GM19099 (cell line): ENCODE results near the gene YAE1.

Source experiments
- POLR2A ChIP-seq: IDR thresholded peaks from 3 replicates; pipeline ENCODE4 v1.6.1; 2011; ENCODE audit warnings: low read depth; ENCODE audit not compliant: insufficient read length; ENCODE audit errors: extremely low read depth

The YAE1 gene, protein sequence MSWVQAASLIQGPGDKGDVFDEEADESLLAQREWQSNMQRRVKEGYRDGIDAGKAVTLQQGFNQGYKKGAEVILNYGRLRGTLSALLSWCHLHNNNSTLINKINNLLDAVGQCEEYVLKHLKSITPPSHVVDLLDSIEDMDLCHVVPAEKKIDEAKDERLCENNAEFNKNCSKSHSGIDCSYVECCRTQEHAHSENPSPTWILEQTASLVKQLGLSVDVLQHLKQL

DNA sequence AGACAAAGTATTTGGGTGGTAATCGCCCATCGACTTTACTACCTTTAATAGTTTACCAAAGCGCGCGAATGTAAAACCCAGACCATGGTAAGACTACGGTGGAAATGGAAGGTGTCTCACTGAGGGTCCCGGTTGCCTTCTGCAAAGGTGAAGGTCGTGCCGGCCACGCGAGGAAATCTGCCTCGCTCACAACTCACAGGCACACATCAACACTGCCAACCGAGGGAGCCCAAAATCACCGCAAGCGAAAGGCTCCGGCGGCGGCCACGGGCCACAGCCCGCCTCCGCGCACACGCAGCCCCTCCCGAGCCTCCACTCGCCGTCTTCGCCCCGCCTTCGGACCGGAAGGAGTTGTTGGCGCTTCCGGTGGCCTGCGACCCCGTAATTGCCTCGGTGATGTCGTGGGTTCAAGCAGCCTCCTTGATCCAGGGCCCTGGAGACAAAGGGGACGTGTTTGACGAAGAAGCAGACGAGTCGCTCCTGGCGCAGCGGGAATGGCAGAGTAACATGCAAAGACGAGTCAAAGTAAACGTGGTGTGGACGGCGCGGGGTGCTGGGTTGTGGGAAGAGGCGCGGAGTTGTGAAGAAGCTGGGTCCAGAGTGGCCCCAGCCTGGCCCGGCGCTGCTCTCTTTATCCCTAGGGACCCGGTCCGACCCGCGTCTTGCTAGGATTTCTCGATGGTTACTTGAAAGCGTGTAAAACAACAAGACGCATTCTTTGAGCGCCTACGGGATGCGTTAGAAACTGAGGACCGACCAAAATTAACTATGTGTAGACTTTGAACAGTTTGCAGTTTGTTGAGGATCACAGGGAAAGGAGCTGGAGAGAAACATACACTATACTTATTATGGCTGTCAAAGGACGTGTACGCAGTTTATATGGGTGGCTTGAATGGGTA lies at the start of gene YAE1:
Gene YAE1, plus strand, starts transcription at position 382 of the 899 bp plus-strand sequence. Its CDS starts 15 bp downstream, at position 397.
- peak; percentile 96 for TF ChIP-seq POLR2A

- TF ChIP-seq POLR2A = no peak
Observed at GRCh38 chr7:39516498-39516897, 49.7 kb upstream of the YAE1 start.

DNA sequence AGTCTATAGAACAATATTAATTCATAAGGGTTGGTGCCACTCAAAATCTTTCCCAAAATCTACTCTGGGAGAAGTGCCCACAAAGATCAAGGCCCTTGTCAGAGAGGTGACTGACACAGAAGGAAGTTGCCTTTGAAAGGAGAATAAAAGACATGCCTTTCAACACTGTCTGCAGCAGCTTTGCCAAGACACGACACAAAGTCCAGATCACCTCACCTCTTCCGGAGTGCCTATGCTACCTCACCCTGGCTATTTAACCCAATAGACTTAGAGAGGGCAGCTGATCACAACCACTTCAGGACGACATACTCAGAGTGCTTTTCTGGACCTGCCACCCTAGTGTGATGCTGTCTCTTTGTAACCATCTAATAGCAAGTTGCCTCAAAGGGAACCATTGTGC lies 49.0 kb upstream of the YAE1 start:
- no peak for TF ChIP-seq POLR2A

DNA sequence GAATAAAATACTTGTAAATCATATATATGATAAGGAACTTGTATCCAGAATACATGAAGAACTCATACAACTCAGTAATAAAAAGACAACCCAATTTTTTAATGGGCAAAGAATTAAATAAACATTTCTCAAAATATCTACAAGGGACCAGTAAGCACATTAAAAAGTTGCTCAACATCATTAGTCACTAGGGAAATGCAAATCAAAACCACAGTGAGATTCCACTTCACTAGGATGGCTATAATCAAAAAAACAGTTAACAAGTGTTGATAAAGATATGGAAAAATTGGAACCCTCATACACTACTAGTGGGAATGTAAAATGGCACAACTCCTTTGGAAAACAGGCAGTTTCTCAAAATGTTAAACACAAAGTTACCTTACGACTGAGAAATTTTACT lies 40.3 kb upstream of the YAE1 start:
- no peak for TF ChIP-seq POLR2A

GRCh38 chr7:39526666-39527065 lies 39.5 kb upstream of the YAE1 start:
- TF ChIP-seq POLR2A = no peak

DNA sequence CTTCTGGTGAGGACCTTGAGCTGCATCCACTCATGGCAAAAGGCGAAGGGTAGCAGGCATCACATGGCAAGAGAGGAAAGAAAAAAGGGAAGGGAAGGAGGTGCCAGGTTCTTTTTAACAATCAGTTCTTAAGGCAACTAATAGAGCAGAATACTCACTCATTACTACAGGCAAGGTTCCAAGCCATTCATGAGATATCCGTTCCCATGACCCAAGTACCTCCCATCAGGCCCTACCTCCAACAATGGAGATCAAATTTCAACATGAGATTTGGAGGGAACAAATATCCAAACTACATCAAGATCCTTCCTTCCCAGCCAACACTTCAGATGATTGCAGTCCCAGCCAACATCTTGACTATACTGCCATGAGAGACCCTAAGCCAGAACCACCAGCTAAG lies 38.9 kb upstream of the YAE1 start:
- TF ChIP-seq POLR2A = no peak

DNA sequence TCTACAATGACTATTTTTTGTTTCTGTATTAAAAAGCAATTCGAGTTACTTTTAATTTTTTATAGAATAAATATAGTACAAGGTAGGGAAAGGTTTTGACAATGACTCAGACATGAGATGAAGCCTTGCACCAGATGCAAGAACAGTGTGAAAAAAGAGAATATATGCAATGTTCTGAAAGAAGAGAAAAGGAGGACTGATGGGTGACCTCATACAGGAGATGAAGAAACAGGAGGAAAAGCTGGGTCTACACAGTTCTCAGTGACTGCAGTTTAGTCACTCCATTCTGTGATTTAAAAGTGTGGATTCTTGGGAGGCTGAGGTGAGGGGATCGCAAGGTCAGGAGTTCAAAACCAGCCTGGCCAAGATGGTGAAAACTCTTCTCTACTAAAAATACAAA lies 38.3 kb upstream of the YAE1 start:
- no peak for TF ChIP-seq POLR2A

- TF ChIP-seq POLR2A = no peak
Observed at GRCh38 chr7:39528849-39529248, 37.4 kb upstream of the YAE1 start.

- TF ChIP-seq POLR2A = no peak
Observed at GRCh38 chr7:39529582-39529981, 36.6 kb upstream of the YAE1 start.

GRCh38 chr7:39530971-39531370 lies 35.2 kb upstream of the YAE1 start:
- TF ChIP-seq POLR2A = no peak

- TF ChIP-seq POLR2A = no peak
Observed at GRCh38 chr7:39531818-39532217, 34.4 kb upstream of the YAE1 start.

- TF ChIP-seq POLR2A = no peak
Observed at GRCh38 chr7:39532832-39533231, 33.4 kb upstream of the YAE1 start.

- no peak for TF ChIP-seq POLR2A
Observed at GRCh38 chr7:39534599-39534998, 31.6 kb upstream of the YAE1 start.

DNA sequence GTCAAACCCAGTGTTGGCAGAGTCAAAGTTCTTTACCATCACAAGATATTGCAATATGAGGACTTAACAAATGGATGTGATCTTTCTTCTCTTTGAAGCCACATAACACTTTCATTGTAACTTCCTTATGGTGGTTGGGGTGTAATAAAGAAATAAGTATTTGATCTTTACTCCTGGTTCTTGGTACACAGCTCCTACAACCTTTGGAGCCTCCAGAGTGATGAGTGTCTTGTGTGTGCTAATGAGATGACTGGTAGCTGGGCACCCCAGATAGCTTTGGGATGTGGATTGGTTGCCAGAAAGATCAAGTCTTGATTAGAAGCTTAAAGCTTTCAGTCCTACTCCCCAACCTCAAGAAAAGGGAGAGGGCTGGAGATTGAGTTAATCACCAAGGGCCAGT lies 31.1 kb upstream of the YAE1 start:
- no peak for TF ChIP-seq POLR2A

- TF ChIP-seq POLR2A = no peak
Observed at GRCh38 chr7:39535720-39536119, 30.5 kb upstream of the YAE1 start.

DNA sequence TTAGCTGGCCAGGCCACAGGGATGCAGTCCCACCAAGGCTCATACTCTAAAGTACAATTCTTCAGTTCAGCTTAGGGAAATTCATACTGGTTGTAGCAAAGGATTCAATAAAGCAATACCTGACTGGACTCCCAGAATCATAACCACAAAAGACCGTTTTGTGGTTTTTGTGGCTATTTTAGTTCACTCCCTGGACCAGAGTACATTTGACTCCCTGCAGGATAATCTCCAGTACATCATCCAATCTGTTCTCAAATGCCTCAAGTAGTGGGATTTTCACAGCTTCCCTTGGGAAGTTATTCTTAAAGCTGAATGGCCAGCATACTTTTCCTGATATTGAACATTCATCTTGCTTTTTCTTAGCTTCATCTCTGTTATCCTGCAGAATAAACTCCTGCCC lies 29.3 kb upstream of the YAE1 start:
- TF ChIP-seq POLR2A = no peak
